ENCODE data around the gene PCGF3. TPM values are rescaled to one million over a fixed set of nuclear protein-coding genes. Genes with fewer than 3 reads are reported as not detected.
A peak's percentile ranks its signal among the peaks of the same experiment; 100 is the strongest.
"Not testable (repeated sequence)": the region's sequence is repeated elsewhere in the genome, so short reads cannot be mapped to it uniquely, and the experiment has no call there.

The PCGF3 gene
- total RNA-seq, 1 donor, result 43.1 TPM

GRCh38 chr4:797066-797465, 91.4 kb downstream of the PCGF3 start:
- H3K79me2 ChIP-seq (ENCODE audit: insufficient read depth, low read length), result no peaks in the 10 kb centered on the region
- H3K36me3 ChIP-seq (ENCODE audit: insufficient read depth, low read length), result no peaks in the 10 kb centered on the region
- no peaks in the 10 kb centered on the region for H4K20me1 ChIP-seq (ENCODE audit: insufficient read depth, low read length)
- no peak overlapping the region for H3K4me2 ChIP-seq (ENCODE audit: insufficient read depth, low read length)
- TF ChIP-seq CTCF (IDR thresholded peaks at IDR 0.05; ENCODE audit: extremely low read depth, low read depth, low read length), result no peak
- H3K4me3 ChIP-seq (ENCODE audit: insufficient read depth, low read length), result no peak overlapping the region
- peaks cover 4% of the 10 kb centered on the region for H3K9me3 ChIP-seq (ENCODE audit: low read depth, low read length)
- no peak overlapping the region for H2AFZ ChIP-seq (ENCODE audit: low read length)
- no peaks in the 10 kb centered on the region for H3K4me1 ChIP-seq (ENCODE audit: insufficient read depth, low read length)
- H3K27me3 ChIP-seq (ENCODE audit: insufficient read depth, low read length), result peaks cover 52% of the 10 kb centered on the region
- peak; percentile 26 for DNase-seq (ENCODE audit: insufficient read length, low spot score, missing footprints)
- no peak overlapping the region for H3K27ac ChIP-seq (ENCODE audit: low read depth, low read length)

- H3K9me3 ChIP-seq (ENCODE audit: low read depth, low read length), result peaks cover 4% of the 10 kb centered on the region
- no peaks in the 10 kb centered on the region for H3K4me1 ChIP-seq (ENCODE audit: insufficient read depth, low read length)
These were observed 95.9 kb downstream of the PCGF3 start for GRCh38 chr4:801436-802124.

GRCh38 chr4:803884-804283, 98.3 kb downstream of the PCGF3 start:
- TF ChIP-seq CTCF (IDR thresholded peaks at IDR 0.05; ENCODE audit: extremely low read depth, low read depth, low read length), result no peak
- Histone ChIP-seq H3K4me2 (ENCODE audit: insufficient read depth, low read length) (no peak overlapping the region), H3K4me1 (ENCODE audit: insufficient read depth, low read length) (no peaks in the 10 kb centered on the region), H3K27ac (ENCODE audit: low read depth, low read length) (no peak overlapping the region), H4K20me1 (ENCODE audit: insufficient read depth, low read length) (no peaks in the 10 kb centered on the region), H3K36me3 (ENCODE audit: insufficient read depth, low read length) (no peaks in the 10 kb centered on the region), H3K79me2 (ENCODE audit: insufficient read depth, low read length) (no peaks in the 10 kb centered on the region), H3K4me3 (ENCODE audit: insufficient read depth, low read length) (no peak overlapping the region), H2AFZ (ENCODE audit: low read length) (no peak overlapping the region), H3K27me3 (ENCODE audit: insufficient read depth, low read length) (no peaks in the 10 kb centered on the region), H3K9me3 (ENCODE audit: low read depth, low read length) (peaks cover 4% of the 10 kb centered on the region)
- peak; percentile 58 for DNase-seq (ENCODE audit: insufficient read length, low spot score, missing footprints)

More at GRCh38 chr4:801436-802124, 95.9 kb downstream of the PCGF3 start:
- Histone ChIP-seq H3K79me2 (ENCODE audit: insufficient read depth, low read length) (no peaks in the 10 kb centered on the region), H3K4me3 (ENCODE audit: insufficient read depth, low read length) (no peak overlapping the region), H3K36me3 (ENCODE audit: insufficient read depth, low read length) (no peaks in the 10 kb centered on the region), H3K27ac (ENCODE audit: low read depth, low read length) (no peak overlapping the region), H3K27me3 (ENCODE audit: insufficient read depth, low read length) (peaks cover 8% of the 10 kb centered on the region), H2AFZ (ENCODE audit: low read length) (no peak overlapping the region), H3K4me2 (ENCODE audit: insufficient read depth, low read length) (no peak overlapping the region), H4K20me1 (ENCODE audit: insufficient read depth, low read length) (no peaks in the 10 kb centered on the region)
- TF ChIP-seq CTCF (IDR thresholded peaks at IDR 0.05; ENCODE audit: extremely low read depth, low read depth, low read length), result no peak
- DNase-seq (ENCODE audit: insufficient read length, low spot score, missing footprints), result no peak

GRCh38 chr4:804804-805203, 99.2 kb downstream of the PCGF3 start:
- no peaks in the 10 kb centered on the region for H3K36me3 ChIP-seq (ENCODE audit: insufficient read depth, low read length)
- H3K27me3 ChIP-seq (ENCODE audit: insufficient read depth, low read length), result no peaks in the 10 kb centered on the region
- no peak overlapping the region for H3K4me2 ChIP-seq (ENCODE audit: insufficient read depth, low read length)
- H3K79me2 ChIP-seq (ENCODE audit: insufficient read depth, low read length), result no peaks in the 10 kb centered on the region
- peaks cover 4% of the 10 kb centered on the region for H3K9me3 ChIP-seq (ENCODE audit: low read depth, low read length)
- H2AFZ ChIP-seq (ENCODE audit: low read length), result no peak overlapping the region
- H3K4me3 ChIP-seq (ENCODE audit: insufficient read depth, low read length), result no peak overlapping the region
- TF ChIP-seq CTCF (IDR thresholded peaks at IDR 0.05; ENCODE audit: extremely low read depth, low read depth, low read length), result no peak
- H4K20me1 ChIP-seq (ENCODE audit: insufficient read depth, low read length), result no peaks in the 10 kb centered on the region
- H3K4me1 ChIP-seq (ENCODE audit: insufficient read depth, low read length), result no peaks in the 10 kb centered on the region
- no peak overlapping the region for H3K27ac ChIP-seq (ENCODE audit: low read depth, low read length)
- peak; percentile 18 for DNase-seq (ENCODE audit: insufficient read length, low spot score, missing footprints)

GRCh38 chr4:806979-807378, 101.3 kb downstream of the PCGF3 start:
- not testable (repeated sequence) for H3K27ac ChIP-seq (ENCODE audit: low read depth, low read length); DNase-seq (ENCODE audit: insufficient read length, low spot score, missing footprints); H3K79me2 ChIP-seq (ENCODE audit: insufficient read depth, low read length); H4K20me1 ChIP-seq (ENCODE audit: insufficient read depth, low read length); H3K4me3 ChIP-seq (ENCODE audit: insufficient read depth, low read length); H3K9me3 ChIP-seq (ENCODE audit: low read depth, low read length); H3K36me3 ChIP-seq (ENCODE audit: insufficient read depth, low read length); H3K27me3 ChIP-seq (ENCODE audit: insufficient read depth, low read length); H3K4me1 ChIP-seq (ENCODE audit: insufficient read depth, low read length); H3K4me2 ChIP-seq (ENCODE audit: insufficient read depth, low read length); H2AFZ ChIP-seq (ENCODE audit: low read length)

All from osteoblast (primary cell).